Tibial nerve (tissue), 4 donors: ENCODE measurements around the gene SEZ6.

Experiments
- EP300 ChIP-seq, 2 donors: sonication (generic); formaldehyde crosslinking; IDR thresholded peaks; one replicate each; pipeline ENCODE4 v1.6.1; 2017; ENCODE audit warnings: antibody characterized with exemption in 2 of 2, mild to moderate bottlenecking in 1 of 2
- POLR2A ChIP-seq, 2 donors: fragments of 450-650 bp; IDR thresholded peaks; one replicate each; pipeline ENCODE4 v1.6.1; 2017; ENCODE audit warnings: antibody characterized with exemption in 2 of 2, mild to moderate bottlenecking in 2 of 2, moderate library complexity in 2 of 2
- TF ChIP-seq, protein P1 (sequence below), 5 experiments: fragments of 200-600 bp in 3 of 5; fragments of 450-650 bp in 2 of 5; sonication (generic) in 3 of 5; IDR thresholded peaks; one replicate each; pipeline ENCODE4 v1.5.1; 2016 to 2019; ENCODE audit warnings: antibody characterized with exemption in 5 of 5, mild to moderate bottlenecking in 3 of 5, moderate library complexity in 2 of 5

DNA sequence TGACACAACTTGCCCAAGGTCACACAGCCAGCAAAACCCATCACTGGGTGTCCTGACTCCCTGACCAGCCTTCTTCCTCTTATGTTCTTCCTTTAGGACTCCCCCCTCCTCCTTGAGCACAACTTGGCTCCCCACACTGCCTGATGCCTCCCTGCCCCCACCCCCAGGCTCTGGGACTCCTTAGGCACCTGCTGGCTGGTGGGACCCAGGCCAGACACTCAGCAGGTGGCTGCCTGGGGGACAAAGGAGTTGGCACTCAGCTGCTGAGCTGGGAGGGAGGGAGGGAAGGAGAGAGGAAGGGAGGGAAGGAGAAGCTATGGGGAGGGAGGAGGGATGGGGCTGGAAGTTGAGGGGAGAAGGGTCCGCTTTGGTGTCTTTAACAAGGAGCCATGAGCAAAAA is 8.0 kb downstream of the SEZ6 start:
- TF ChIP-seq, protein P1, sequence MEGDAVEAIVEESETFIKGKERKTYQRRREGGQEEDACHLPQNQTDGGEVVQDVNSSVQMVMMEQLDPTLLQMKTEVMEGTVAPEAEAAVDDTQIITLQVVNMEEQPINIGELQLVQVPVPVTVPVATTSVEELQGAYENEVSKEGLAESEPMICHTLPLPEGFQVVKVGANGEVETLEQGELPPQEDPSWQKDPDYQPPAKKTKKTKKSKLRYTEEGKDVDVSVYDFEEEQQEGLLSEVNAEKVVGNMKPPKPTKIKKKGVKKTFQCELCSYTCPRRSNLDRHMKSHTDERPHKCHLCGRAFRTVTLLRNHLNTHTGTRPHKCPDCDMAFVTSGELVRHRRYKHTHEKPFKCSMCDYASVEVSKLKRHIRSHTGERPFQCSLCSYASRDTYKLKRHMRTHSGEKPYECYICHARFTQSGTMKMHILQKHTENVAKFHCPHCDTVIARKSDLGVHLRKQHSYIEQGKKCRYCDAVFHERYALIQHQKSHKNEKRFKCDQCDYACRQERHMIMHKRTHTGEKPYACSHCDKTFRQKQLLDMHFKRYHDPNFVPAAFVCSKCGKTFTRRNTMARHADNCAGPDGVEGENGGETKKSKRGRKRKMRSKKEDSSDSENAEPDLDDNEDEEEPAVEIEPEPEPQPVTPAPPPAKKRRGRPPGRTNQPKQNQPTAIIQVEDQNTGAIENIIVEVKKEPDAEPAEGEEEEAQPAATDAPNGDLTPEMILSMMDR (IDR thresholded peaks at IDR 0.05): no peak
- TF ChIP-seq POLR2A (IDR thresholded peaks at IDR 0.05) (no peak), EP300 (IDR thresholded peaks at IDR 0.05) (no peak)
